Body of pancreas (tissue), 4 donors: Measurements from ENCODE around the gene ELK1. TPM values are rescaled to one million over a fixed set of nuclear protein-coding genes. Genes with fewer than 3 reads are reported as not detected.

Experiments
- ATAC-seq: fragments of 150-250 bp; one replicate; pipeline ENCODE4 v1.9.1; 2016
- DNase-seq, 4 donors: peaks; one replicate each; pipeline ENCODE4 v3.0.0-alpha.2; 2019
- H3K27ac ChIP-seq, 4 donors: fragments of 200-600 bp; sonication (generic); 1 replicate in 3 of 4; 2 replicates in 1 of 4; pipeline versions ENCODE4 v1.5.1 to v1.6.1; 2016 to 2019; ENCODE audit warnings: mild to moderate bottlenecking in 1 of 4, mixed read lengths in 1 of 4, moderate library complexity in 1 of 4
- H3K27me3 ChIP-seq, 2 donors: fragments of 200-600 bp; sonication (generic); one replicate each; pipeline ENCODE4 v1.6.0; 2016; ENCODE audit warnings: mild to moderate bottlenecking in 1 of 2
- H3K36me3 ChIP-seq, 2 donors: fragments of 200-600 bp; sonication (generic); replicated peaks in 1 of 2; 2 replicates each; pipeline ENCODE4 v1.5.1; 2016; ENCODE audit warnings: low read depth in 2 of 2; ENCODE audit not compliant: insufficient read depth in 1 of 2
- H3K4me1 ChIP-seq: fragments of 200-600 bp; sonication (generic); one replicate; pipeline ENCODE4 v1.6.0; 2016
- H3K4me3 ChIP-seq, 2 donors: fragments of 200-600 bp; sonication (generic); 1 replicate in 1 of 2; 2 replicates in 1 of 2; pipeline ENCODE4 v1.5.1; 2016 to 2019
- H3K9me3 ChIP-seq, 3 donors: fragments of 200-600 bp; sonication (generic); 1 replicate in 2 of 3; 2 replicates in 1 of 3; pipeline ENCODE4 v1.5.1; 2016
- POLR2A ChIP-seq, 3 donors: fragments of 450-650 bp; IDR thresholded peaks; one replicate each; pipeline ENCODE4 v1.6.1; 2016; ENCODE audit warnings: antibody characterized with exemption in 3 of 3, mild to moderate bottlenecking in 2 of 3
- WGBS, 2 donors: methylation state at CpG; one replicate each; pipeline ENCODE4 v1.1.5; 2017; 5-methylcytosine and 5-hydroxymethylcytosine counted together
- intact Hi-C: fragments of 100-400 bp; cut with DNase I; formaldehyde crosslinking; loops from one replicate; pipeline ENCODE4 v1.15.1; 2023
- total RNA-seq, 2 donors: library from RNA; depleted of rRNA; stranded (reverse); fragments of >200 nt; gene quantifications; one replicate each; pipeline ENCODE4 v1.1.0, GENCODE V29; 2016
- TF ChIP-seq, protein P1 (sequence below), 7 experiments: fragments of 450-650 bp in 4 of 7; fragments of 200-600 bp in 3 of 7; sonication (generic) in 3 of 7; IDR thresholded peaks; one replicate each; pipeline ENCODE4 v1.5.1; 2016 to 2019; ENCODE audit warnings: antibody characterized with exemption in 7 of 7

The ELK1 gene
- total RNA-seq, 2 donors from 2014 or later, result 6.9 to 9.9 TPM

DNA sequence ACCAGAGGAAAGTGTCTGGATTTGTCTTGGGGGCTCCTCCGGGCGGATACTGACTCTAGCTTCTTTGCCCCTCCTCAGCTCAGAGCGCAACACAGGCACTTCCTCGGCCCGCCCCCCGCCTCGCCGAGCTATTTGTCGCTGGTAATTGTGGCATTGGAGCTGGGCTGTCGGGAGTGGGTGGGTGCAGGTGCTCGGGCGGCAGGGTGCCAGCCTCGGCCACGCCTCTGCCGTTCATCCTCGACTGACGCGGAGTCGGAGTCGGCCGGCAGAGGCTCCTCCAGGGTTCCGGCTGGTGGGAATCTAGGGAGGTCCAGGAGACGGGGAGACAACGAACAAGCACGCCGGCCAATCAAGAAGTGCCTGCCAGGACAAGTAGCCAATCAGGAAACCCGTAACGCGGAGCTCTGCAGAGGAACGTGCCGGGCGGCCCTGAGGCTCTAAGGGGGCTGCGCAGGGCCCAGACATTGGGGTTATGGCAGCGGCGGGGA is 26.8 kb downstream of the ELK1 start:
- Histone ChIP-seq H3K27ac (no peak overlapping the region), H3K9me3 (no peaks in the 10 kb centered on the region), H3K27me3 (no peaks in the 10 kb centered on the region), H3K36me3 (no peaks in the 10 kb centered on the region), H3K4me1 (peaks cover 13% of the 10 kb centered on the region), H3K4me3 (no peak overlapping the region)
- TF ChIP-seq, protein P1, sequence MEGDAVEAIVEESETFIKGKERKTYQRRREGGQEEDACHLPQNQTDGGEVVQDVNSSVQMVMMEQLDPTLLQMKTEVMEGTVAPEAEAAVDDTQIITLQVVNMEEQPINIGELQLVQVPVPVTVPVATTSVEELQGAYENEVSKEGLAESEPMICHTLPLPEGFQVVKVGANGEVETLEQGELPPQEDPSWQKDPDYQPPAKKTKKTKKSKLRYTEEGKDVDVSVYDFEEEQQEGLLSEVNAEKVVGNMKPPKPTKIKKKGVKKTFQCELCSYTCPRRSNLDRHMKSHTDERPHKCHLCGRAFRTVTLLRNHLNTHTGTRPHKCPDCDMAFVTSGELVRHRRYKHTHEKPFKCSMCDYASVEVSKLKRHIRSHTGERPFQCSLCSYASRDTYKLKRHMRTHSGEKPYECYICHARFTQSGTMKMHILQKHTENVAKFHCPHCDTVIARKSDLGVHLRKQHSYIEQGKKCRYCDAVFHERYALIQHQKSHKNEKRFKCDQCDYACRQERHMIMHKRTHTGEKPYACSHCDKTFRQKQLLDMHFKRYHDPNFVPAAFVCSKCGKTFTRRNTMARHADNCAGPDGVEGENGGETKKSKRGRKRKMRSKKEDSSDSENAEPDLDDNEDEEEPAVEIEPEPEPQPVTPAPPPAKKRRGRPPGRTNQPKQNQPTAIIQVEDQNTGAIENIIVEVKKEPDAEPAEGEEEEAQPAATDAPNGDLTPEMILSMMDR (IDR thresholded peaks at IDR 0.05), result no peak
- TF ChIP-seq POLR2A (IDR thresholded peaks at IDR 0.05), result no peak
- 0% methylated on average over 23 of the region's 35 CpGs; no CpG with 5 or more reads in 1 of the 2 donors for WGBS, 2 donors
- intact Hi-C loops, result no loop called here
- DNase-seq (peak; percentile 44 to 72 (median 63)), ATAC-seq (peak; percentile 67)

DNA sequence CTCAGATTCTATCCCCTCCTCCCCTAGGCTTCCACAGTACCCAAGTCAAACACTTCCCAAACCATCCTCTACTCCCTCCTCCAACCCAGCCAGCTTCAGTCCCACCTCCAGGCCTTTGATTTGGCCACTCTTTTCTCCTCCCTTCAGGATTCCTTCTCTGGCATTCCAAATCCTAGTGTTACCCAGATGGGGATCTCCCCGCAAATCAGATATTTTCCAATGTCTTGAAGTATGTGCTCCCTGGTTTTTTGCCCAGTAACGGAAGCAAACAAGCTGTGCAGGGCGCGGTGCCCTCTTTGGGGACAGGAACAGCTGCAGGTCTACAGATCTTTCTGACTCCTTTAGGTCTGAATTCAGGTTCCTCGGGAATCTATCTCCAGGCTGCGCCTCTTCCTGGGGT is 28.5 kb downstream of the ELK1 start:
- peaks cover 13% of the 10 kb centered on the region for H3K4me1 ChIP-seq
- no peaks in the 10 kb centered on the region for H3K9me3 ChIP-seq
- H3K4me3 ChIP-seq, result no peak overlapping the region
- 71 to 88% methylated on average over 6 of the region's 6 CpGs for WGBS, 2 donors
- H3K27me3 ChIP-seq, result no peaks in the 10 kb centered on the region
- H3K36me3 ChIP-seq, result no peaks in the 10 kb centered on the region
- DNase-seq (no peak), ATAC-seq (no peak)
- no peak overlapping the region for H3K27ac ChIP-seq
- intact Hi-C loops, result no loop called here
- no peak for TF ChIP-seq POLR2A (IDR thresholded peaks at IDR 0.05)
- TF ChIP-seq, protein P1 (IDR thresholded peaks at IDR 0.05), result no peak

DNA sequence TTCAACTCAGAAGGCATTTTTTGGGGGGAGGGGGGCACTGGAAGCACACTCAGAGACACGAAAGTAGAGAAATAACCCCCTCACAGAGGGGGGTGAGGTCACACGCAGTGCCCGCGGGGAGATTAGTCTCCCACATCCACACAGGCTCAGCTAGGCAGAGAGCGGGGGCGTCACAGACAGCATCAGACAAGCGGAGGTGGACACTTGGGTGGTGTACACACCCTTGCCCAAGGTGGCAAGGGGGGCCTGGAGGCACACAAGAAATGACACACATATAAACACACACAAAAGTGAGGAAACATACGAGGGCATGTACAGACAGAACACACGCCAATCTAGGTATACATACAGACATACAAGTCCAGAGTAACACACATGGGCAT is 30.1 kb downstream of the ELK1 start:
- Histone ChIP-seq H3K4me3 (no peak overlapping the region), H3K4me1 (peaks cover 13% of the 10 kb centered on the region), H3K36me3 (no peaks in the 10 kb centered on the region), H3K27me3 (no peaks in the 10 kb centered on the region), H3K9me3 (no peaks in the 10 kb centered on the region), H3K27ac (no peak overlapping the region)
- WGBS, 2 donors, result 41% methylated on average over 5 of the region's 9 CpGs; no CpG with 5 or more reads in 1 of the 2 donors
- no peak for TF ChIP-seq POLR2A (IDR thresholded peaks at IDR 0.05)
- TF ChIP-seq, protein P1 (IDR thresholded peaks at IDR 0.05), result no peak
- DNase-seq (no peak), ATAC-seq (no peak)
- intact Hi-C loops, result no loop called here

DNA sequence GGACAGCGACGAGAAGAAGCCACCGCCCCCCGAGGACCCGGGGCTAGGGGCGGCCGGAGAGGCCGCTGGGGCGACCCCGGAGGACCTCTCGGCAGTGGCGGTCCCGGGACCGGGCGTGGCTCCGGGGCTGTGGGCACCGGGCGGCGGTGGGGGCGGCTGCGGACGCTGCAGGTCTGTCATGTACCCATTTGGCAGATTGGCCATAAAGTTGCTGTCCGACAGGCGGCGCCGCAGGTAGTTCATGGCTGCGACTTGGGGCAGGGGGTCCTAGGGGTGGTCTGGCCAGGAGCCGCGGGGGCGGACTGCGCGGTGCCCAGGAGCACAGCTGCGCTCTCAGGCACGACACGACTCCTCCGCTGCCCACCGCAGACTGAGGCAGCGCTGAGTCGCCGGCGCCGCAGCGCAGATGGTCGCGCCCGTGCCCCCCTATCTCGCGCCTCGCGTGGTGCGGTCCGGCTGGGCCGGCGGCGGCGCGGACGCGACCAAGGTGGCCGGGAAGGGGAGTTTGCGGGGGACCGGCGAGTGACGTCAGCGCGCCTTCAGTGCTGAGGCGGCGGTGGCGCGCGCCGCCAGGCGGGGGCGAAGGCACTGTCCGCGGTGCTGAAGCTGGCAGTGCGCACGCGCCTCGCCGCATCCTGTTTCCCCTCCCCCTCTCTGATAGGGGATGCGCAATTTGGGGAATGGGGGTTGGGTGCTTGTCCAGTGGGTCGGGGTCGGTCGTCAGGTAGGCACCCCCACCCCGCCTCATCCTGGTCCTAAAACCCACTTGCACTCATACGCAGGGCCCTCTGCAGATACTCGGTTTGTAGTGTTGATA is 30.7 kb downstream of the ELK1 start, which contains the start of gene SYN1:
SYN1 (minus strand) TSS at position 372 of the 817 bp plus-strand sequence; CDS start at position 243, 129 bp downstream.
- Histone ChIP-seq H3K27me3 (no peaks in the 10 kb centered on the region), H3K9me3 (no peaks in the 10 kb centered on the region), H3K27ac (no peak within 1 kb of the TSS), H3K4me1 (peaks cover 13% of the 10 kb centered on the region), H3K4me3 (no peak within 1 kb of the TSS), H3K36me3 (no peaks in the 10 kb centered on the region)
- ATAC-seq, result peak; percentile 96
- intact Hi-C loops, result no loop called here
- WGBS, 2 donors, result 1% methylated on average over 54 of the region's 88 CpGs; no CpG with 5 or more reads in 1 of the 2 donors
- TF ChIP-seq, protein P1 (IDR thresholded peaks at IDR 0.05), result peak in 3 of 7 experiments; percentile 22 to 62 (median 47)
- TF ChIP-seq POLR2A (IDR thresholded peaks at IDR 0.05), result no peak
- peak; percentile 84 to 87 (median 86) for DNase-seq
